Choroid plexus epithelial cell (primary cell): Measurements from ENCODE around the gene ACD.

ENCODE experiments used
- DNase-seq: peaks from one replicate; pipeline ENCODE4 v3.0.0-alpha.2; 2010; ENCODE audit warnings: low read depth
- H3K4me3 ChIP-seq: 2 replicates; pipeline ENCODE4 v1.5.1; 2011; ENCODE audit warnings: low read depth, mild to moderate bottlenecking, control low read depth, low read length, moderate library complexity
- CTCF ChIP-seq: conservative IDR thresholded peaks from 2 replicates; pipeline ENCODE4 v1.5.1; 2011; ENCODE audit warnings: low read depth, mild to moderate bottlenecking, control low read depth, inconsistent platforms, low read length, moderate library complexity

ACD gene

GRCh38 chr16:67665598-67665997 lies 5.5 kb upstream of the ACD start:
- TF ChIP-seq CTCF, result no peak
- peak overlapping the region; percentile 78 for H3K4me3 ChIP-seq

GRCh38 chr16:67664871-67665270 lies 4.8 kb upstream of the ACD start:
- TF ChIP-seq CTCF, result no peak
- no peak for DNase-seq
- H3K4me3 ChIP-seq, result no peak overlapping the region

More at GRCh38 chr16:67665598-67665997, 5.5 kb upstream of the ACD start:
- no peak for DNase-seq

GRCh38 chr16:67664258-67664657 lies 4.2 kb upstream of the ACD start:
- no peak for TF ChIP-seq CTCF
- no peak for DNase-seq
- H3K4me3 ChIP-seq, result no peak overlapping the region

GRCh38 chr16:67663877-67664222 lies 3.8 kb upstream of the ACD start:
- no peak for DNase-seq
- H3K4me3 ChIP-seq, result no peak overlapping the region
- TF ChIP-seq CTCF, result no peak

- peak; percentile 59 for TF ChIP-seq CTCF
- H3K4me3 ChIP-seq, result no peak overlapping the region
- DNase-seq, result peak; percentile 35
Measured at GRCh38 chr16:67663151-67663876, 3.3 kb upstream of the ACD start.

- H3K4me3 ChIP-seq, result no peak overlapping the region
- DNase-seq, result no peak
- TF ChIP-seq CTCF, result no peak
Measured at GRCh38 chr16:67662653-67663010, 2.6 kb upstream of the ACD start.
